GM23338 (cell line): ENCODE data around the gene PIANP. TPM values are rescaled to one million over a fixed set of nuclear protein-coding genes. Genes with fewer than 3 reads are reported as not detected.
A peak's percentile ranks its signal among the peaks of the same experiment; 100 is the strongest.

Experiments
- ATAC-seq: fragments of 200-7000 bp; cut with Tn5 transposase; 3 replicates; pipeline ENCODE4 v1.9.1; 2020
- DNase-seq: peaks from one replicate; pipeline ENCODE4 v3.0.0-alpha.2; 2015; ENCODE audit warnings: low spot score
- H2AFZ ChIP-seq: fragments of 200-600 bp; sonication (generic); 2 replicates; pipeline ENCODE4 v1.8.0; 2016; ENCODE audit warnings: antibody characterized with exemption, mild to moderate bottlenecking, moderate library complexity
- H3F3A ChIP-seq: fragments of 200-600 bp; sonication (generic); replicated peaks from 2 replicates; pipeline ENCODE4 v1.8.0; 2017; ENCODE audit warnings: antibody characterized with exemption, mixed run types, low read depth
- H3K27ac ChIP-seq: fragments of 200-600 bp; sonication (generic); 2 replicates; pipeline ENCODE4 v1.6.1; 2016; ENCODE audit warnings: low read depth
- H3K27me3 ChIP-seq: fragments of 200-600 bp; sonication (generic); 2 replicates; pipeline ENCODE4 v1.8.0; 2016; ENCODE audit warnings: mild to moderate bottlenecking, mixed run types, moderate library complexity; ENCODE audit not compliant: insufficient read depth
- H3K36me3 ChIP-seq: fragments of 200-600 bp; sonication (generic); 2 replicates; pipeline ENCODE4 v1.8.0; 2016; ENCODE audit warnings: mild to moderate bottlenecking; ENCODE audit not compliant: insufficient read depth
- H3K4me1 ChIP-seq: fragments of 200-600 bp; sonication (generic); 2 replicates; pipeline ENCODE4 v1.8.0; 2016; ENCODE audit warnings: mild to moderate bottlenecking, moderate library complexity; ENCODE audit not compliant: insufficient read depth
- H3K4me2 ChIP-seq: fragments of 200-600 bp; sonication (generic); 2 replicates; pipeline ENCODE4 v1.7.1; 2017; ENCODE audit warnings: mixed run types
- H3K4me3 ChIP-seq: fragments of 200-600 bp; sonication (generic); 2 replicates; pipeline ENCODE4 v1.6.1; 2016; ENCODE audit warnings: mixed run types
- H3K79me2 ChIP-seq: fragments of 200-600 bp; sonication (generic); replicated peaks from 2 replicates; pipeline ENCODE4 v1.8.0; 2017; ENCODE audit warnings: mild to moderate bottlenecking; ENCODE audit not compliant: insufficient read depth
- H3K9me2 ChIP-seq: fragments of 200-600 bp; sonication (generic); 2 replicates; pipeline ENCODE4 v1.8.0; 2017; ENCODE audit not compliant: insufficient read depth
- H4K20me1 ChIP-seq: fragments of 200-600 bp; sonication (generic); replicated peaks from 2 replicates; pipeline ENCODE4 v1.8.0; 2017; ENCODE audit warnings: mild to moderate bottlenecking; ENCODE audit not compliant: insufficient read depth
- H3K27ac Mint-ChIP-seq: 2 replicates; pipeline ENCODE4 v1.8.0; 2020; ENCODE audit warnings: inconsistent platforms, mild to moderate bottlenecking, moderate library complexity, mixed read lengths
- H3K27me3 Mint-ChIP-seq: 3 replicates; pipeline ENCODE4 v1.8.0; 2022; ENCODE audit warnings: low read depth, mild to moderate bottlenecking, moderate library complexity, mixed read lengths, inconsistent platforms; ENCODE audit not compliant: insufficient read depth, poor library complexity
- H3K36me3 Mint-ChIP-seq: 3 replicates; pipeline ENCODE4 v1.8.0; 2021; ENCODE audit warnings: low read depth, mild to moderate bottlenecking, inconsistent platforms, moderate library complexity, mixed read lengths
- H3K4me1 Mint-ChIP-seq: 3 replicates; pipeline ENCODE4 v1.8.0; 2020; ENCODE audit warnings: mild to moderate bottlenecking, inconsistent platforms, mixed read lengths
- H3K4me3 Mint-ChIP-seq: 3 replicates; pipeline ENCODE4 v1.8.0; 2021; ENCODE audit warnings: moderate library complexity, mild to moderate bottlenecking, inconsistent platforms, mixed read lengths
- H3K9me3 Mint-ChIP-seq: 3 replicates; pipeline ENCODE4 v1.8.0; 2020; ENCODE audit warnings: moderate library complexity, mild to moderate bottlenecking, inconsistent platforms, mixed read lengths
- CREB1 ChIP-seq: fragments of 250-450 bp; sonication (Bioruptor Pico); IDR thresholded peaks from 2 replicates; pipeline ENCODE4 v1.5.0; 2020; ENCODE audit warnings: low read depth, mild to moderate bottlenecking, moderate library complexity
- EZH2 ChIP-seq: fragments of 200-600 bp; sonication (generic); IDR thresholded peaks from one replicate; pipeline ENCODE4 v1.8.0; 2017; ENCODE audit warnings: antibody characterized with exemption, mild to moderate bottlenecking, low read depth; ENCODE audit not compliant: unreplicated experiment
- EZH2phosphoT487 ChIP-seq: fragments of 200-600 bp; sonication (generic); IDR thresholded peaks from one replicate; pipeline ENCODE4 v1.8.1; 2018; ENCODE audit warnings: antibody characterized with exemption; ENCODE audit not compliant: unreplicated experiment
- NANOG ChIP-seq: IDR thresholded peaks from 2 replicates; pipeline ENCODE4 v1.6.1; 2016; ENCODE audit warnings: antibody characterized with exemption, borderline replicate concordance
- STAT1 ChIP-seq: IDR thresholded peaks from one replicate; pipeline ENCODE4 v1.6.1; 2016; ENCODE audit warnings: antibody characterized with exemption; ENCODE audit not compliant: unreplicated experiment
- long read RNA-seq: library from polyadenylated mRNA; unstranded; transcript quantifications from one replicate; pipeline ENCODE4 v2.0.0, GENCODE V29; 2020; ENCODE audit not compliant: unreplicated experiment
- polyA plus RNA-seq: library from polyadenylated mRNA; unstranded; fragments of >200 nt; fragmentation: Nextera tagmentation; extraction: Ambion mirVana; gene quantifications from 2 replicates; pipeline ENCODE4 v1.2.1, GENCODE V29; 2016
- total RNA-seq: library from RNA; depleted of rRNA; stranded (reverse); fragments of >200 nt; shearing (Covaris generic); gene quantifications from 2 replicates; pipeline ENCODE4 v1.2.3, GENCODE V29; 2014; rRNA removed
- TF ChIP-seq, protein P1 (sequence below): fragments of 250-450 bp; sonication (Bioruptor Pico); IDR thresholded peaks from 2 replicates; pipeline ENCODE4 v1.5.0; 2020; ENCODE audit warnings: mild to moderate bottlenecking, moderate library complexity
- TF ChIP-seq, protein P2 (sequence below): IDR thresholded peaks from one replicate; pipeline ENCODE4 v1.6.1; 2018; ENCODE audit warnings: antibody characterized with exemption; ENCODE audit not compliant: unreplicated experiment

Gene PIANP, protein sequence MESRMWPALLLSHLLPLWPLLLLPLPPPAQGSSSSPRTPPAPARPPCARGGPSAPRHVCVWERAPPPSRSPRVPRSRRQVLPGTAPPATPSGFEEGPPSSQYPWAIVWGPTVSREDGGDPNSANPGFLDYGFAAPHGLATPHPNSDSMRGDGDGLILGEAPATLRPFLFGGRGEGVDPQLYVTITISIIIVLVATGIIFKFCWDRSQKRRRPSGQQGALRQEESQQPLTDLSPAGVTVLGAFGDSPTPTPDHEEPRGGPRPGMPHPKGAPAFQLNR
- 2.0 and 2.2 TPM in 2 replicates for total RNA-seq
- 6.4 and 7.7 TPM in 2 replicates for polyA plus RNA-seq
- long read RNA-seq, partial matches to known transcripts = 0 of 5 reads
- long read RNA-seq, other reads (novel, unspliced or antisense) = 5 of 5 reads

DNA sequence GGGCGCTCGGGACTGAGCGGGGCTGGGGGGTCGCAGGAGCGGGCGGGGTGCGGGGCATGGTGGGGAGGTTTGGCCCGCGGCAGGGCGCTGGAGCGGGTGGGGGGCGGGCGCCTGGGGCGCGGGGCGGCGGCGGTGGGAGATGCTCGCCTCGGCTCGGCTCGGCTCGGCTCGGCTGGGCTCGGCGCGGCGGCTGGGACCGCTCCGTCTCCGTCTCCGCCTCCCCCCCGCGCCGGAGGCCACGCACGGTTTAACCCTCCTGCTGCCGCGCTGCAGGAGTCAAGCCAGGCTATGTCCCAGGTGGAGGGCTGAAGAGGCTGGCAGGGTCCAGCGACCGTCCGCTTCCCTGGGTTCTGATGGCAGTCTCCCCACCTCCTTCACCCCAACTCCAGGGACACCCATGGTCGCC, at the start of gene PIANP:
Gene PIANP, minus strand, starts transcription at position 170 of the 406 bp plus-strand sequence. CDS start 2,754 bp downstream, outside the sequence.
- ATAC-seq = peak; percentile 50
- Histone ChIP-seq H3K4me2 (peak within 1 kb of the TSS; percentile 95), H3F3A (peaks cover 14% of the 10 kb centered on the region; the same call in 1 of the 2 replicates), H3K27ac (no peak within 1 kb of the TSS), H3K9me2 (no peaks in the 10 kb centered on the region), H2AFZ (peak within 1 kb of the TSS; percentile 97), H3K79me2 (0 out of 2 replicates have a peak, but pooled peaks cover 3% of the 10 kb centered on the region), H3K36me3 (no peaks in the 10 kb centered on the region), H3K4me3 (peak within 1 kb of the TSS; percentile 90), H3K4me1 (peaks cover 15% of the 10 kb centered on the region), H3K27me3 (peaks cover 28% of the 10 kb centered on the region), H4K20me1 (no peaks in the 10 kb centered on the region)
- Mint-ChIP-seq H3K27me3 (peaks cover 36% of the 10 kb centered on the region), H3K4me1 (peaks cover 27% of the 10 kb centered on the region), H3K9me3 (peaks cover 4% of the 10 kb centered on the region), H3K27ac (no peak within 1 kb of the TSS), H3K36me3 (peaks cover 6% of the 10 kb centered on the region; the same call in 2 of the 3 replicates), H3K4me3 (peak within 1 kb of the TSS; percentile 86)
- peak; percentile 58 for DNase-seq
- TF ChIP-seq STAT1 (no peak), EZH2phosphoT487 (no peak), CREB1 (CRISPR knock-in tag) (no peak), NANOG (no peak), EZH2 (no peak)
- TF ChIP-seq, protein P1, sequence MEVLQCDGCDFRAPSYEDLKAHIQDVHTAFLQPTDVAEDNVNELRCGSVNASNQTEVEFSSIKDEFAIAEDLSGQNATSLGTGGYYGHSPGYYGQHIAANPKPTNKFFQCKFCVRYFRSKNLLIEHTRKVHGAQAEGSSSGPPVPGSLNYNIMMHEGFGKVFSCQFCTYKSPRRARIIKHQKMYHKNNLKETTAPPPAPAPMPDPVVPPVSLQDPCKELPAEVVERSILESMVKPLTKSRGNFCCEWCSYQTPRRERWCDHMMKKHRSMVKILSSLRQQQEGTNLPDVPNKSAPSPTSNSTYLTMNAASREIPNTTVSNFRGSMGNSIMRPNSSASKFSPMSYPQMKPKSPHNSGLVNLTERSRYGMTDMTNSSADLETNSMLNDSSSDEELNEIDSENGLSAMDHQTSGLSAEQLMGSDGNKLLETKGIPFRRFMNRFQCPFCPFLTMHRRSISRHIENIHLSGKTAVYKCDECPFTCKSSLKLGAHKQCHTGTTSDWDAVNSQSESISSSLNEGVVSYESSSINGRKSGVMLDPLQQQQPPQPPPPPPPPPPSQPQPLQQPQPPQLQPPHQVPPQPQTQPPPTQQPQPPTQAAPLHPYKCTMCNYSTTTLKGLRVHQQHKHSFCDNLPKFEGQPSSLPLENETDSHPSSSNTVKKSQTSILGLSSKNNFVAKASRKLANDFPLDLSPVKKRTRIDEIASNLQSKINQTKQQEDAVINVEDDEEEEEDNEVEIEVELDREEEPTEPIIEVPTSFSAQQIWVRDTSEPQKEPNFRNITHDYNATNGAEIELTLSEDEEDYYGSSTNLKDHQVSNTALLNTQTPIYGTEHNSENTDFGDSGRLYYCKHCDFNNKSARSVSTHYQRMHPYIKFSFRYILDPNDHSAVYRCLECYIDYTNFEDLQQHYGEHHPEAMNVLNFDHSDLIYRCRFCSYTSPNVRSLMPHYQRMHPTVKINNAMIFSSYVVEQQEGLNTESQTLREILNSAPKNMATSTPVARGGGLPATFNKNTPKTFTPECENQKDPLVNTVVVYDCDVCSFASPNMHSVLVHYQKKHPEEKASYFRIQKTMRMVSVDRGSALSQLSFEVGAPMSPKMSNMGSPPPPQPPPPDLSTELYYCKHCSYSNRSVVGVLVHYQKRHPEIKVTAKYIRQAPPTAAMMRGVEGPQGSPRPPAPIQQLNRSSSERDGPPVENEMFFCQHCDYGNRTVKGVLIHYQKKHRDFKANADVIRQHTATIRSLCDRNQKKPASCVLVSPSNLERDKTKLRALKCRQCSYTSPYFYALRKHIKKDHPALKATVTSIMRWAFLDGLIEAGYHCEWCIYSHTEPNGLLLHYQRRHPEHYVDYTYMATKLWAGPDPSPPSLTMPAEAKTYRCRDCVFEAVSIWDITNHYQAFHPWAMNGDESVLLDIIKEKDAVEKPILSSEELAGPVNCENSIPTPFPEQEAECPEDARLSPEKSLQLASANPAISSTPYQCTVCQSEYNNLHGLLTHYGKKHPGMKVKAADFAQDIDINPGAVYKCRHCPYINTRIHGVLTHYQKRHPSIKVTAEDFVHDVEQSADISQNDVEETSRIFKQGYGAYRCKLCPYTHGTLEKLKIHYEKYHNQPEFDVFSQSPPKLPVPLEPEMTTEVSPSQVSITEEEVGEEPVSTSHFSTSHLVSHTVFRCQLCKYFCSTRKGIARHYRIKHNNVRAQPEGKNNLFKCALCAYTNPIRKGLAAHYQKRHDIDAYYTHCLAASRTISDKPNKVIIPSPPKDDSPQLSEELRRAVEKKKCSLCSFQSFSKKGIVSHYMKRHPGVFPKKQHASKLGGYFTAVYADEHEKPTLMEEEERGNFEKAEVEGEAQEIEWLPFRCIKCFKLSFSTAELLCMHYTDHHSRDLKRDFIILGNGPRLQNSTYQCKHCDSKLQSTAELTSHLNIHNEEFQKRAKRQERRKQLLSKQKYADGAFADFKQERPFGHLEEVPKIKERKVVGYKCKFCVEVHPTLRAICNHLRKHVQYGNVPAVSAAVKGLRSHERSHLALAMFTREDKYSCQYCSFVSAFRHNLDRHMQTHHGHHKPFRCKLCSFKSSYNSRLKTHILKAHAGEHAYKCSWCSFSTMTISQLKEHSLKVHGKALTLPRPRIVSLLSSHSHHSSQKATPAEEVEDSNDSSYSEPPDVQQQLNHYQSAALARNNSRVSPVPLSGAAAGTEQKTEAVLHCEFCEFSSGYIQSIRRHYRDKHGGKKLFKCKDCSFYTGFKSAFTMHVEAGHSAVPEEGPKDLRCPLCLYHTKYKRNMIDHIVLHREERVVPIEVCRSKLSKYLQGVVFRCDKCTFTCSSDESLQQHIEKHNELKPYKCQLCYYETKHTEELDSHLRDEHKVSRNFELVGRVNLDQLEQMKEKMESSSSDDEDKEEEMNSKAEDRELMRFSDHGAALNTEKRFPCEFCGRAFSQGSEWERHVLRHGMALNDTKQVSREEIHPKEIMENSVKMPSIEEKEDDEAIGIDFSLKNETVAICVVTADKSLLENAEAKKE (CRISPR knock-in tag) = no peak
- TF ChIP-seq, protein P2, sequence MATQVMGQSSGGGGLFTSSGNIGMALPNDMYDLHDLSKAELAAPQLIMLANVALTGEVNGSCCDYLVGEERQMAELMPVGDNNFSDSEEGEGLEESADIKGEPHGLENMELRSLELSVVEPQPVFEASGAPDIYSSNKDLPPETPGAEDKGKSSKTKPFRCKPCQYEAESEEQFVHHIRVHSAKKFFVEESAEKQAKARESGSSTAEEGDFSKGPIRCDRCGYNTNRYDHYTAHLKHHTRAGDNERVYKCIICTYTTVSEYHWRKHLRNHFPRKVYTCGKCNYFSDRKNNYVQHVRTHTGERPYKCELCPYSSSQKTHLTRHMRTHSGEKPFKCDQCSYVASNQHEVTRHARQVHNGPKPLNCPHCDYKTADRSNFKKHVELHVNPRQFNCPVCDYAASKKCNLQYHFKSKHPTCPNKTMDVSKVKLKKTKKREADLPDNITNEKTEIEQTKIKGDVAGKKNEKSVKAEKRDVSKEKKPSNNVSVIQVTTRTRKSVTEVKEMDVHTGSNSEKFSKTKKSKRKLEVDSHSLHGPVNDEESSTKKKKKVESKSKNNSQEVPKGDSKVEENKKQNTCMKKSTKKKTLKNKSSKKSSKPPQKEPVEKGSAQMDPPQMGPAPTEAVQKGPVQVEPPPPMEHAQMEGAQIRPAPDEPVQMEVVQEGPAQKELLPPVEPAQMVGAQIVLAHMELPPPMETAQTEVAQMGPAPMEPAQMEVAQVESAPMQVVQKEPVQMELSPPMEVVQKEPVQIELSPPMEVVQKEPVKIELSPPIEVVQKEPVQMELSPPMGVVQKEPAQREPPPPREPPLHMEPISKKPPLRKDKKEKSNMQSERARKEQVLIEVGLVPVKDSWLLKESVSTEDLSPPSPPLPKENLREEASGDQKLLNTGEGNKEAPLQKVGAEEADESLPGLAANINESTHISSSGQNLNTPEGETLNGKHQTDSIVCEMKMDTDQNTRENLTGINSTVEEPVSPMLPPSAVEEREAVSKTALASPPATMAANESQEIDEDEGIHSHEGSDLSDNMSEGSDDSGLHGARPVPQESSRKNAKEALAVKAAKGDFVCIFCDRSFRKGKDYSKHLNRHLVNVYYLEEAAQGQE = no peak
